Activated CD4-positive, alpha-beta T cell treated with anti-CD3 and anti-CD28 coated beads for 36 hours (primary cell): ENCODE measurements around the gene GABRD. TPM values are rescaled to one million over a fixed set of nuclear protein-coding genes. Genes with fewer than 3 reads are reported as not detected.

Experiments
- ATAC-seq: fragments of 200-7000 bp; cut with Tn5 transposase; one replicate; pipeline ENCODE4 v1.10.0; 2021; ENCODE audit warnings: mild to moderate bottlenecking, moderate library complexity
- CTCF ChIA-PET: fragments of 350-600 bp; sonication (Branson Sonifier 250); formaldehyde crosslinking; loops from one replicate; lab custom pipeline; 2021; ENCODE audit warnings: antibody characterized with exemption; lab: Charles Lee
- POLR2A ChIA-PET: fragments of 350-600 bp; sonication (Branson Sonifier 250); formaldehyde crosslinking; loops from one replicate; lab custom pipeline; 2021; ENCODE audit warnings: antibody characterized with exemption, inconsistent platforms; lab: Charles Lee
- DNase-seq: peaks from one replicate; pipeline ENCODE4 v3.0.0-alpha.2; 2020
- H3K27ac Mint-ChIP-seq: one replicate; pipeline ENCODE4 v1.8.0; 2021; ENCODE audit warnings: mixed read lengths
- H3K27me3 Mint-ChIP-seq: one replicate; pipeline ENCODE4 v1.8.0; 2021; ENCODE audit warnings: mixed read lengths
- H3K36me3 Mint-ChIP-seq: one replicate; pipeline ENCODE4 v1.8.0; 2021; ENCODE audit warnings: low read depth, mixed read lengths
- H3K4me1 Mint-ChIP-seq: one replicate; pipeline ENCODE4 v1.8.0; 2021; ENCODE audit warnings: mixed read lengths
- H3K4me3 Mint-ChIP-seq: one replicate; pipeline ENCODE4 v1.8.0; 2021; ENCODE audit warnings: mild to moderate bottlenecking, moderate library complexity, mixed read lengths
- H3K9me3 Mint-ChIP-seq: one replicate; pipeline ENCODE4 v1.8.0; 2021; ENCODE audit warnings: low read depth, mixed read lengths
- intact Hi-C, 2 experiments: fragments of 100-400 bp; cut with DNase I in 1 of 2; cut with micrococcal nuclease in 1 of 2; formaldehyde crosslinking; loops; one replicate each; pipeline versions ENCODE4 v1.14.2 to v1.15.1; 2022 to 2024; cut with DNase I, micrococcal nuclease
- total RNA-seq, 2 experiments: library from RNA; stranded (reverse); gene quantifications; one replicate each; pipeline ENCODE4 v1.2.3, GENCODE V29; 2021

The GABRD gene
- total RNA-seq, 2 experiments from 2014 or later: not detected

- intact Hi-C loops: no loop called here
- DNase-seq: no peak
- H3K36me3 Mint-ChIP-seq: peaks cover 32% of the 10 kb centered on the region
- no peak overlapping the region for H3K4me3 Mint-ChIP-seq
- no peak for ATAC-seq
- H3K9me3 Mint-ChIP-seq: peaks cover 21% of the 10 kb centered on the region
- H3K4me1 Mint-ChIP-seq: peaks cover 10% of the 10 kb centered on the region
- ChIA-PET POLR2A (no interaction called here), CTCF (interaction anchor here (0.6 to 0.7 kb wide), 2 partner anchors 14 to 88 kb away, joined by 3 to 4 read pairs; no protein-coding TSS in a partner anchor)
- H3K27ac Mint-ChIP-seq: no peak overlapping the region
- H3K27me3 Mint-ChIP-seq: no peaks in the 10 kb centered on the region
These were observed 56.0 kb downstream of the GABRD start for GRCh38 chr1:2074944-2075740.

- Mint-ChIP-seq H3K9me3 (peaks cover 21% of the 10 kb centered on the region), H3K27me3 (no peaks in the 10 kb centered on the region), H3K4me3 (no peak overlapping the region), H3K27ac (no peak overlapping the region), H3K36me3 (peaks cover 32% of the 10 kb centered on the region), H3K4me1 (peaks cover 9% of the 10 kb centered on the region)
- no peak for DNase-seq
- intact Hi-C loops: no loop called here
- ChIA-PET POLR2A (no interaction called here), CTCF (no interaction called here)
- ATAC-seq: no peak
These were observed 57.7 kb downstream of the GABRD start for GRCh38 chr1:2076826-2077225.

- peaks cover 21% of the 10 kb centered on the region for H3K9me3 Mint-ChIP-seq
- no peak for DNase-seq
- peaks cover 32% of the 10 kb centered on the region for H3K36me3 Mint-ChIP-seq
- no peak for ATAC-seq
- no peaks in the 10 kb centered on the region for H3K27me3 Mint-ChIP-seq
- intact Hi-C loops: no loop called here
- H3K4me3 Mint-ChIP-seq: no peak overlapping the region
- no peaks in the 10 kb centered on the region for H3K4me1 Mint-ChIP-seq
- ChIA-PET POLR2A (interaction anchor here (0.7 kb wide), 1 partner anchor 14 kb away, joined by 3 read pairs; no protein-coding TSS in a partner anchor), CTCF (interaction anchor here (1.1 kb wide), 1 partner anchor 36 kb away, joined by 4 read pairs; no protein-coding TSS in a partner anchor)
- no peak overlapping the region for H3K27ac Mint-ChIP-seq
These were observed 59.0 kb downstream of the GABRD start for GRCh38 chr1:2078170-2078569.

GRCh38 chr1:2079396-2080085 is 60.4 kb downstream of the GABRD start:
- Mint-ChIP-seq H3K36me3 (peaks cover 30% of the 10 kb centered on the region), H3K4me3 (no peak overlapping the region), H3K9me3 (peaks cover 21% of the 10 kb centered on the region), H3K27me3 (no peaks in the 10 kb centered on the region), H3K27ac (no peak overlapping the region), H3K4me1 (no peaks in the 10 kb centered on the region)
- intact Hi-C loops: no loop called here
- ChIA-PET CTCF (interaction anchor here (0.6 kb wide), 1 partner anchor 23 kb away, joined by 4 read pairs; no protein-coding TSS in a partner anchor), POLR2A (no interaction called here)
- ATAC-seq (no peak), DNase-seq (no peak)

GRCh38 chr1:2080140-2080539 is 61.0 kb downstream of the GABRD start:
- H3K4me3 Mint-ChIP-seq: no peak overlapping the region
- no peaks in the 10 kb centered on the region for H3K4me1 Mint-ChIP-seq
- intact Hi-C loops: no loop called here
- DNase-seq: no peak
- peaks cover 30% of the 10 kb centered on the region for H3K36me3 Mint-ChIP-seq
- ATAC-seq: no peak
- ChIA-PET POLR2A (no interaction called here), CTCF (interaction anchor here (0.6 kb wide), 1 partner anchor 23 kb away, joined by 4 read pairs; no protein-coding TSS in a partner anchor)
- H3K9me3 Mint-ChIP-seq: peaks cover 21% of the 10 kb centered on the region
- no peaks in the 10 kb centered on the region for H3K27me3 Mint-ChIP-seq
- H3K27ac Mint-ChIP-seq: no peak overlapping the region

Other genes with a start within 250 kb of the GABRD start
- 10 to 100 TPM; 53.1 to 56.2 TPM for gene NADK, start 240.9 kb upstream of the GABRD start, total RNA-seq
- 100 to 1,000 TPM; 347 to 669 TPM for gene GNB1, start 128.3 kb upstream of the GABRD start, total RNA-seq
- gene CALML6, start 104.1 kb upstream of the GABRD start, total RNA-seq: under 1 TPM; 0.21 to 0.81 TPM
- gene TMEM52, start 100.1 kb upstream of the GABRD start, total RNA-seq: 1 to 10 TPM in 1 of 2 experiments, under 1 TPM in 1; 0.88 to 1.1 TPM
- gene CFAP74, start 15.6 kb upstream of the GABRD start, total RNA-seq: under 1 TPM in 1 of 2 experiments, not detected in 1; 0.25 TPM
- 10 to 100 TPM in 1 of 2 experiments, 1 to 10 TPM in 1; 9.8 to 10.9 TPM for gene PRKCZ, start 31.1 kb downstream of the GABRD start, total RNA-seq
- 10 to 100 TPM; 69.7 to 84.4 TPM for gene FAAP20, start 175.4 kb downstream of the GABRD start, total RNA-seq
- gene SKI, start 209.0 kb downstream of the GABRD start, total RNA-seq: 10 to 100 TPM; 28.7 to 34.0 TPM